Epidermal melanocyte (primary cell): ENCODE results near the gene CPN1.
A peak's percentile ranks its signal among the peaks of the same experiment; 100 is the strongest.
"Not testable (repeated sequence)": the region's sequence is repeated elsewhere in the genome, so short reads cannot be mapped to it uniquely, and the experiment has no call there.

Experiments used
- DNase-seq: peaks from one replicate; pipeline ENCODE4 v3.0.0; 2011; ENCODE audit warnings: low spot score; ENCODE audit not compliant: insufficient read length

Gene CPN1

GRCh38 chr10:100024748-100025147 is 56.9 kb downstream of the CPN1 start:
- DNase-seq, result no peak

- DNase-seq, result no peak
These were observed 59.3 kb downstream of the CPN1 start for GRCh38 chr10:100022403-100022802.

- DNase-seq, result no peak
These were observed 60.3 kb downstream of the CPN1 start for GRCh38 chr10:100021322-100021721.

GRCh38 chr10:100020886-100021253 is 60.8 kb downstream of the CPN1 start:
- DNase-seq, result no peak

GRCh38 chr10:100020142-100020885 is 61.4 kb downstream of the CPN1 start:
- no peak for DNase-seq

GRCh38 chr10:100019787-100020141 is 61.9 kb downstream of the CPN1 start:
- DNase-seq, result no peak

- DNase-seq, result no peak
These were observed 67.5 kb downstream of the CPN1 start for GRCh38 chr10:100014071-100014762.

- DNase-seq, result no peak
These were observed 68.0 kb downstream of the CPN1 start for GRCh38 chr10:100013621-100014020.

GRCh38 chr10:100011906-100012305 is 69.8 kb downstream of the CPN1 start:
- DNase-seq, result not testable (repeated sequence)

GRCh38 chr10:100009793-100010676 is 71.6 kb downstream of the CPN1 start, which contains the start of gene DNMBP:
DNMBP (minus strand) TSS chr10:100009947; CDS start chr10:99972124, 37,823 bp downstream.
- DNase-seq, result peak; percentile 92

GRCh38 chr10:100009283-100009792 is 72.3 kb downstream of the CPN1 start:
- no peak for DNase-seq

GRCh38 chr10:100008708-100009282 is 72.9 kb downstream of the CPN1 start:
- DNase-seq, result no peak

- no peak for DNase-seq
These were observed 73.5 kb downstream of the CPN1 start for GRCh38 chr10:100008142-100008522.

- no peak for DNase-seq
These were observed 74.2 kb downstream of the CPN1 start for GRCh38 chr10:100007231-100008141.

- peak; percentile 43 for DNase-seq
These were observed 75.3 kb downstream of the CPN1 start for GRCh38 chr10:100006243-100006886.

GRCh38 chr10:100004805-100005510 is 76.7 kb downstream of the CPN1 start:
- DNase-seq, result no peak

GRCh38 chr10:100000109-100000644 is 81.5 kb downstream of the CPN1 start:
- no peak for DNase-seq

GRCh38 chr10:99999319-100000108 is 82.2 kb downstream of the CPN1 start:
- no peak for DNase-seq
